Central memory CD8-positive, alpha-beta T cell (primary cell): ENCODE data around the gene ANKRD11.
"Not testable (repeated sequence)": the region's sequence is repeated elsewhere in the genome, so short reads cannot be mapped to it uniquely, and the experiment has no call there.

Experiments used
- ATAC-seq: fragments of 150-1000 bp; cut with Tn5 transposase; replicated peaks from 2 replicates; pipeline ENCODE4 v1.10.0; 2022; ENCODE audit warnings: mild to moderate bottlenecking, moderate FRiP score, moderate number of reproducible peaks; ENCODE audit not compliant: poor library complexity, severe bottlenecking; ENCODE audit errors: extremely low read depth
- DNase-seq, 2 donors: peaks; one replicate each; pipeline ENCODE4 v3.0.0; 2021; ENCODE audit warnings: low spot score in 2 of 2
- H3K27ac Mint-ChIP-seq: one replicate; pipeline ENCODE4 v1.8.0; 2022; ENCODE audit warnings: low read depth, mild to moderate bottlenecking, moderate library complexity, mixed read lengths
- H3K27me3 Mint-ChIP-seq: one replicate; pipeline ENCODE4 v1.8.0; 2022; ENCODE audit warnings: mixed read lengths
- H3K36me3 Mint-ChIP-seq: one replicate; pipeline ENCODE4 v1.8.0; 2022; ENCODE audit warnings: mild to moderate bottlenecking, moderate library complexity, mixed read lengths; ENCODE audit not compliant: insufficient read depth
- H3K4me1 Mint-ChIP-seq: one replicate; pipeline ENCODE4 v1.8.0; 2022; ENCODE audit warnings: mixed read lengths
- H3K4me3 Mint-ChIP-seq: one replicate; pipeline ENCODE4 v1.8.0; 2022; ENCODE audit warnings: mild to moderate bottlenecking, moderate library complexity, mixed read lengths
- H3K9me3 Mint-ChIP-seq: one replicate; pipeline ENCODE4 v1.8.0; 2022; ENCODE audit warnings: mixed read lengths

Gene ANKRD11

DNA sequence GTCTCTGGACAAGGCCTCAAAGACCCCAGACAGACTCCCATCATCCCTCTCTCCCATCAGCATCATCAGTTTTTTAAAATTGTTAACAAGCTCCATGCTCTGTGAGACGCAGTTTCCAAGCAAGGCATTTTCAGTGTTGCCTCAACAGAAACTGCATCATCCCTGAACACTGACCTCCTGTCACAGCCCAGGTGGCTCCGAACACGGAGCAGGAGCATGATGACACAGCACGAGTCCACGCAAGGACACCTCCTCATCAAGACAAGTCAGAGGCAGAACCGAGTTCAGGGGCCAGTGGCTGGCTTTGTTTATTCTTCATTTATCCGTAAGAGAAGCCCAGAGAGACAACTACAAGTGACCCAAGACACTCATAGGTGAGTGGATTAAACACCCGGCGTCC is 91.4 kb downstream of the ANKRD11 start:
- no peaks in the 10 kb centered on the region for H3K27me3 Mint-ChIP-seq
- ATAC-seq (no peak), DNase-seq (no peak)
- peak overlapping the region; percentile 35 for H3K27ac Mint-ChIP-seq
- peaks cover 13% of the 10 kb centered on the region for H3K36me3 Mint-ChIP-seq
- no peaks in the 10 kb centered on the region for H3K9me3 Mint-ChIP-seq
- peak overlapping the region; percentile 33 for H3K4me3 Mint-ChIP-seq
- H3K4me1 Mint-ChIP-seq: peaks cover 61% of the 10 kb centered on the region

DNA sequence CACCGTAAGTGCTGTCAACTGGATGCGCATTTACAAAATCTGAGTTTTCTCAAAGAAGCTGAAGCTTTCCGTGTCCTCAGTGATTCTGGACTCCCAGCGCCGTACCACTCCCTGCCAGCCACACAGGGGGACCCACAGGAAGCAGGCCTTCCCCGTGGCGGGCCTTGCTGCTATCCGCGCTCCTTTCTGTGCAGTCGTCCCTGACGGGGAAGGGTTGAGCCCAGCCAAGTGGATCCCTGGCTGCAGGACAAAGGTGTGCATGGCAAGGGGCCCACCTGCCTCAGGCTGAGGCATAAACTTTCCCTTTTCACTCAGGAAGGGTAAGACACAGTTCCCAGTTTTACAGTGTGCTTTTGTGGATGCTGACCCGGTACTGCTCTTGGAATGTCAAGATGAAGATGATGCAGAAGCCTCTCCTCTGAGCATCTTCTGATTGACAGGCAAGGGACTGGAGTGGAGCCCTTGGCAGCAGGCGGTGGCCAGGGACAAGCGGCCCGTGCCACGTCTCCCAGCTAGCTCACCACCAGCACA is 93.0 kb downstream of the ANKRD11 start:
- DNase-seq (no peak), ATAC-seq (no peak)
- Mint-ChIP-seq H3K27me3 (no peaks in the 10 kb centered on the region), H3K36me3 (peaks cover 12% of the 10 kb centered on the region), H3K4me1 (peaks cover 63% of the 10 kb centered on the region), H3K4me3 (no peak overlapping the region), H3K27ac (peak overlapping the region; percentile 6), H3K9me3 (no peaks in the 10 kb centered on the region)

DNA sequence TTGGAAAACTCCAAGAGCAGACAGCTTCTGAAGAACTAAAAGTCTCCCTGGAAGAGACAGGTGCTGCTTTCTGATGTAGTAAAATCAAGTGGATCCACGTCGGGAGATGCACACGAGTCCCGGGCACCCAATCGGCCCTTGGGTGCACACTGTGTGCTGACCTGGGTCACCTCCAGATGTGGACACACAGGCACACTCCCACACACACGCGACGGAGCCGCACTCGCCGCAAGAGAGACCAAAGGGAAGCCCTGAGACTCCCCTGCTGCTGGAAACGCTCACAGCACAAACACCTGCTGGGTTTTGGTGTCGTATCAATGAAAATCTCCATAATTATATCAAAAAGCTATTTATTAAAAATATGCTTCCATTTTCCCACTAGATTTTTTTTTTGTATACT is 94.2 kb downstream of the ANKRD11 start:
- Mint-ChIP-seq H3K27ac (no peak overlapping the region), H3K36me3 (peaks cover 11% of the 10 kb centered on the region), H3K4me1 (peaks cover 53% of the 10 kb centered on the region), H3K4me3 (no peak overlapping the region), H3K9me3 (no peaks in the 10 kb centered on the region), H3K27me3 (no peaks in the 10 kb centered on the region)
- no peak for DNase-seq
- no peak for ATAC-seq

DNA sequence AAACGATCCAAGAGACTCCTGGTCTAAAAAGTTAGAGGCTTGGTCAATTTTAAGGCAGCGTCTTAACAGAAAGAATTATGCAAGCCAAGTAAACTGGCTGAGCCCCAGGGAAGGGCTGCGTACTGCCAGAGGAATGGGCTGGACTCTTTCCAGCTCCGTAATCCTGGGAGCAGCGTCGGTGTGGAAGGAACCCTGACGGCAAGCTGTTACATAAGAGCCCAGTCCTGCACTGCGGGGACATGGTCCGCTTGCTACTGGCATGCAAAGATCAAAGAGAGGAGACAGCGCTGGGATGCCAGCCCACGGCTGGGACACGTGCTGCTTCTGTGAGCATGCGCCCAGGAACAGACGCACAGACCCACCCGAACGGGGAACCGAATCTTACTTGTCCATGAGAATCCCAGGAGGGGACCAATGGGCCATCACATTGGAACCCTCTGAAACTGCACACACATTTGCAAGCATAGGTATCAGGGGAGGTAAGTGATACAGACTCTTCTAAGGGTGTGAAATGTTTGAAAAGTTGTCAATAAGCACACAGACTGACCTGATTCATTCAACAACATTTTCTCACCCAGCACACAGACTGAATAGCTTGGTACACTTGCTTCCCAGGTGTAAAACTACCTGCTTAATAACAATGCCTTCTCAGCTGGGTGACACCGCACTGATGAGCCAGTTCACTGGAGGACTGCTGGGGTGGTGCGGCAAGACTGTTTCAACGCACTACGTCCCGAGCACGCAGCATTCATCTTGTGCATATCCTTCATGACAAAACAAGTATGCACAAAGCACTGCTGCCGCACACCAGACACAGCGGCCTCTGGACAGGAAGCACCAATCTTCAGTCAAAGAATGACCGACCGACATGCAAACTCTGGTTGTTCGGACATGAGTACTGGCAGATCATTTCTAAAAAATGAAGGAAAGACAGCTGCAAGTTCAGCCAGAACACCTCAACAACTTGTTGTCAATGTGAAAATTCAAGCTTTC is 94.9 kb downstream of the ANKRD11 start:
- Mint-ChIP-seq H3K36me3 (peaks cover 9% of the 10 kb centered on the region), H3K4me3 (no peak overlapping the region), H3K9me3 (no peaks in the 10 kb centered on the region), H3K27me3 (no peaks in the 10 kb centered on the region), H3K27ac (no peak overlapping the region), H3K4me1 (peaks cover 48% of the 10 kb centered on the region)
- ATAC-seq (no peak), DNase-seq (no peak)

DNA sequence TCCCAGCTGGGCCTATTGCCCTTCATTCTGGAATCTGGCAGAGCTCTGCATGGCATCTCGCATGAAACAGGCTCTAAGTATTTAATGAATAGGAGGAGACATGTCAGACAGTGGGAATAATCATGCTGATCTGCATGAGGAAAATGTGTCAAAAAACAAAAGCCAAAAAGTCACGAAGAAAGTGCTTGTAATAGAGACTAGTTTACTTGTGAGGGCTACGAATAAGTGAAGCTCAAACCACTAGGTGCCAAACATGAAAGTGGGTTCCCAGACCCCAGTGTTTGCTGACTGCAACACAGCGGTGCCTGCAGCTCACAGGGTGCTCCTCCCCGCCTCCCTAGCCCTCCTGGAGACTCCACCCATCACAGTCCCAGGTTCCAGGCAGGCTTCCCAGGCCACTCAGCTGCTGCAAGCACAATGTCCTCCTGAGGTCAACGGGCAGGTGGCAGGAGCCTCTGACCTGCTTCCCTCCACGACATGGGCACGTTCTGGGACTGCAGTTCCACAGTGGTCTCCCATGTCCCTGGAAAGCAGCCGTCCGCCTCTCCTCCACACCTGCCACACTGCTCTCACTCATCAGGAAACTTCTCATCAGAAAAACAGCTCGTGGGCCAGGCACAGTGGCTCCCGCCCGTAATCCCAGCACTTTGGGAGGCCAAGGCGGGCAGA is 96.5 kb downstream of the ANKRD11 start:
- Mint-ChIP-seq H3K36me3 (peaks cover 13% of the 10 kb centered on the region), H3K27me3 (no peaks in the 10 kb centered on the region), H3K4me3 (no peak overlapping the region), H3K4me1 (peaks cover 51% of the 10 kb centered on the region), H3K27ac (peak overlapping the region; percentile 68), H3K9me3 (peaks cover 6% of the 10 kb centered on the region)
- DNase-seq: no peak
- ATAC-seq: no peak

- Mint-ChIP-seq H3K27ac (peak overlapping the region; percentile 68), H3K27me3 (no peaks in the 10 kb centered on the region), H3K4me1 (peaks cover 51% of the 10 kb centered on the region), H3K4me3 (peak overlapping the region; percentile 42), H3K36me3 (peaks cover 15% of the 10 kb centered on the region), H3K9me3 (peaks cover 6% of the 10 kb centered on the region)
- DNase-seq (no peak), ATAC-seq (no peak)
These were observed 97.3 kb downstream of the ANKRD11 start for GRCh38 chr16:89392881-89393737.

GRCh38 chr16:89390224-89390583 is 100.2 kb downstream of the ANKRD11 start:
- not testable (repeated sequence) for H3K9me3 Mint-ChIP-seq, DNase-seq, H3K27me3 Mint-ChIP-seq, ATAC-seq, H3K4me3 Mint-ChIP-seq
- peaks cover 66% of the 10 kb centered on the region for H3K4me1 Mint-ChIP-seq
- H3K36me3 Mint-ChIP-seq: peaks cover 18% of the 10 kb centered on the region
- peak overlapping the region; percentile 72 for H3K27ac Mint-ChIP-seq

GRCh38 chr16:89389504-89390223 is 100.7 kb downstream of the ANKRD11 start:
- peak overlapping the region; percentile 45 for H3K4me3 Mint-ChIP-seq
- not testable (repeated sequence) for H3K27me3 Mint-ChIP-seq, DNase-seq, H3K9me3 Mint-ChIP-seq, ATAC-seq
- peaks cover 16% of the 10 kb centered on the region for H3K36me3 Mint-ChIP-seq
- H3K4me1 Mint-ChIP-seq: peaks cover 62% of the 10 kb centered on the region
- H3K27ac Mint-ChIP-seq: peak overlapping the region; percentile 72

GRCh38 chr16:89388536-89388935 is 101.8 kb downstream of the ANKRD11 start:
- H3K4me1 Mint-ChIP-seq: peaks cover 65% of the 10 kb centered on the region
- H3K36me3 Mint-ChIP-seq: peaks cover 16% of the 10 kb centered on the region
- ATAC-seq (no peak), DNase-seq (no peak)
- peaks cover 6% of the 10 kb centered on the region for H3K9me3 Mint-ChIP-seq
- peak overlapping the region; percentile 86 for H3K27ac Mint-ChIP-seq
- no peaks in the 10 kb centered on the region for H3K27me3 Mint-ChIP-seq
- H3K4me3 Mint-ChIP-seq: no peak overlapping the region

DNA sequence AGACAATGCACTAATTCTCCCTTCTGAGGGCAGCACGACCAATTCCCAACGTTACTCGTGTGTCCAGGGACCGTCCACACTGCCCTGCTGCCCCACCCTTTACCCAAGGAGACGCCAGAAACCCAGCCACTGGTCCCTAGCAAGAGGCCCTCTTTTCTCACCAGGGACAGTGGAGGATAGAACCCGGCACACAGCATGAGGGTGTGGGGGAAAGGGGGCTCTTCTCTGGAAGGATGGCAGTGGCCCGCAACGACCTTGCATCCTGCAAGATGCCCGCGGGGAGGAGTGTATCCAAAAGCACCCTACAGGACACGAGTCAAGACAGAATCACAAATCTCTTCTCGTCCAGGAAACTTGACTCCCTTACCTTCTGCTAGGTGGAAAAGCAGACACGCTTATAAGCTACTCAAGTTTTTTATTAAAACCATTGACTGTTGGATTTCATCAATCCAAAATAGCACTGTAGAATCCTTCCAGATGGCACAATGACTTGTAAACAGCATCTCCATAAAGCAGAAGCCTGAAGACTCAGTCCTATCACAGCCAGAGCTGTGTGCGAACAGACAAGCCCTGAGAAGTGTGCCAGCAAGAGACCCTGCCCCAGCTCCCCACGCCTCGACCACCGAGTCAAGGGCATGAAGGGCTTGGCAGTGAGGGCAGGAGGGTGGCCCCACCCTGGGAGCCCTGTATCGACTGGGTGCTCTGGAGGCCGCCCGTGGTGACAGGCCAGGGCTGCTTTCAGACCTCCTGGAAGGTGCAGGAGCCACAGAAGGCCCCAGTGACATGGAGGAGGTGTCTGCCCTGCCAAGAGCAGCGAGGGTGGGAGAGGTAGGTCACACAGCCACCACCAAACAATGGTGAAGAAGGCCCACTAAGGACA is 103.8 kb downstream of the ANKRD11 start:
- Mint-ChIP-seq H3K27me3 (no peaks in the 10 kb centered on the region), H3K4me3 (peak overlapping the region; percentile 56), H3K36me3 (peaks cover 18% of the 10 kb centered on the region)

DNA sequence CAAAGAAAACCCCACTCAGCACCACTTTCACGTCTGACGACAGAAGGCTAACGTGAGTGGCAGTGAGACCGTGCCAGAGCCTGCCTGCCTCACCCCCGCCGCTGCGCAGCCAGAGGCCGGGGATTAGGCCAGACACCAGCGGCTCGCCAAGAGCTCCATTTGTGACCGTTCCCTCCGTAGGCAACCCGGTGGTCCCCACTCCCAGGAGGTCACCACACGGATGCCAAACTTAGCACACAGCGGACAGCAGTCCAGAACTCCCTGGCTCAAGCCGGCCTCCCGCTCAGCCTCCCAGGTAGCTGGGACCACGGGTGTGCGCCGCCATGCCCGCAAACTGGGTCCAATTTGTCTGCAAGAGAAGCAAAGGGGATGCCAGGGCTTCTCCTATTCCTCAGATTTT is 104.6 kb downstream of the ANKRD11 start:
- no peak for DNase-seq
- no peak for ATAC-seq
- Mint-ChIP-seq H3K4me1 (peaks cover 77% of the 10 kb centered on the region), H3K36me3 (peaks cover 18% of the 10 kb centered on the region), H3K9me3 (peaks cover 6% of the 10 kb centered on the region), H3K27me3 (no peaks in the 10 kb centered on the region), H3K27ac (peak overlapping the region; percentile 74), H3K4me3 (no peak overlapping the region)

More for the DNA sequence above, 103.8 kb downstream of the ANKRD11 start:
- H3K27ac Mint-ChIP-seq: peak overlapping the region; percentile 74
- no peak for DNase-seq
- no peak for ATAC-seq
- peaks cover 6% of the 10 kb centered on the region for H3K9me3 Mint-ChIP-seq
- H3K4me1 Mint-ChIP-seq: peaks cover 71% of the 10 kb centered on the region
